Astrocyte (in vitro differentiated cells and primary cell): ENCODE data around the gene SSTR5. TPM values are rescaled to one million over a fixed set of nuclear protein-coding genes. Genes with fewer than 3 reads are reported as not detected.

ENCODE experiments used
- DNase-seq: peaks from one replicate; pipeline ENCODE4 v3.0.0-alpha.2; 2010; ENCODE audit warnings: low read depth
- FAIRE-seq: peaks from 2 replicates; lab custom pipeline; 2011; peaks lifted over from hg19 to GRCh38; lab: Jason Lieb, UNC
- H2AFZ ChIP-seq: 2 replicates; pipeline ENCODE4 v1.6.0; 2012; ENCODE audit warnings: low read depth, low read length, inconsistent platforms
- H3K27ac ChIP-seq: 2 replicates; pipeline ENCODE4 v1.5.1; 2011; ENCODE audit warnings: low read depth, low read length, inconsistent platforms
- H3K27me3 ChIP-seq: 2 replicates; pipeline ENCODE4 v1.6.0; 2011; ENCODE audit warnings: low read length, inconsistent platforms; ENCODE audit not compliant: insufficient read depth
- H3K36me3 ChIP-seq: 2 replicates; pipeline ENCODE4 v1.5.1; 2011; ENCODE audit warnings: low read length, inconsistent platforms; ENCODE audit not compliant: insufficient read depth
- H3K4me1 ChIP-seq: 2 replicates; pipeline ENCODE4 v1.5.1; 2011; ENCODE audit warnings: low read length, inconsistent platforms; ENCODE audit not compliant: insufficient read depth
- H3K4me2 ChIP-seq: 2 replicates; pipeline ENCODE4 v1.6.0; 2012; ENCODE audit warnings: low read length, inconsistent platforms
- H3K4me3 ChIP-seq: 2 replicates; pipeline ENCODE4 v1.5.1; 2011; ENCODE audit warnings: low read depth, mild to moderate bottlenecking, low read length, inconsistent platforms; ENCODE audit not compliant: insufficient read depth
- H3K79me2 ChIP-seq: 2 replicates; pipeline ENCODE4 v1.6.0; 2012; ENCODE audit warnings: mild to moderate bottlenecking, low read length, inconsistent platforms; ENCODE audit not compliant: insufficient read depth
- H3K9ac ChIP-seq: 2 replicates; pipeline ENCODE4 v1.6.0; 2012; ENCODE audit warnings: mild to moderate bottlenecking, low read length, inconsistent platforms
- H3K9me3 ChIP-seq: 2 replicates; pipeline ENCODE4 v1.5.1; 2012; ENCODE audit warnings: low read depth, mild to moderate bottlenecking, low read length, inconsistent platforms; ENCODE audit not compliant: insufficient read depth
- H4K20me1 ChIP-seq: 2 replicates; pipeline ENCODE4 v1.6.0; 2012; ENCODE audit warnings: low read length, inconsistent platforms; ENCODE audit not compliant: insufficient read depth
- H3K27ac Mint-ChIP-seq: one replicate; pipeline ENCODE4 v1.8.0; 2021; ENCODE audit warnings: mild to moderate bottlenecking, mixed read lengths; ENCODE audit not compliant: unreplicated experiment
- H3K27me3 Mint-ChIP-seq: one replicate; pipeline ENCODE4 v1.8.0; 2021; ENCODE audit warnings: low read depth, mixed read lengths; ENCODE audit not compliant: unreplicated experiment
- H3K36me3 Mint-ChIP-seq: one replicate; pipeline ENCODE4 v1.8.0; 2021; ENCODE audit warnings: low read depth, mixed read lengths; ENCODE audit not compliant: unreplicated experiment
- H3K4me1 Mint-ChIP-seq: one replicate; pipeline ENCODE4 v1.8.0; 2021; ENCODE audit warnings: low read depth, mixed read lengths; ENCODE audit not compliant: unreplicated experiment
- H3K4me3 Mint-ChIP-seq: one replicate; pipeline ENCODE4 v1.8.0; 2021; ENCODE audit warnings: mild to moderate bottlenecking, moderate library complexity, mixed read lengths; ENCODE audit not compliant: unreplicated experiment
- H3K9me3 Mint-ChIP-seq: one replicate; pipeline ENCODE4 v1.8.0; 2021; ENCODE audit warnings: mild to moderate bottlenecking, mixed read lengths; ENCODE audit not compliant: unreplicated experiment
- EZH2 ChIP-seq: IDR thresholded peaks from 2 replicates; pipeline ENCODE4 v1.6.1; 2012; ENCODE audit warnings: mild to moderate bottlenecking, low read length, inconsistent platforms; ENCODE audit not compliant: insufficient read depth
- total RNA-seq: library from RNA; stranded (reverse); gene quantifications from 2 replicates; pipeline ENCODE4 v1.2.1, GENCODE V29; 2021
- TF ChIP-seq, protein P1 (sequence below): IDR thresholded peaks from 2 replicates; pipeline ENCODE4 v1.5.1; 2011; ENCODE audit warnings: low read depth, mild to moderate bottlenecking, inconsistent platforms, low read length, moderate library complexity; ENCODE audit not compliant: insufficient read depth

Gene SSTR5
- total RNA-seq, 1 donor from 2014 or later, result not detected

DNA sequence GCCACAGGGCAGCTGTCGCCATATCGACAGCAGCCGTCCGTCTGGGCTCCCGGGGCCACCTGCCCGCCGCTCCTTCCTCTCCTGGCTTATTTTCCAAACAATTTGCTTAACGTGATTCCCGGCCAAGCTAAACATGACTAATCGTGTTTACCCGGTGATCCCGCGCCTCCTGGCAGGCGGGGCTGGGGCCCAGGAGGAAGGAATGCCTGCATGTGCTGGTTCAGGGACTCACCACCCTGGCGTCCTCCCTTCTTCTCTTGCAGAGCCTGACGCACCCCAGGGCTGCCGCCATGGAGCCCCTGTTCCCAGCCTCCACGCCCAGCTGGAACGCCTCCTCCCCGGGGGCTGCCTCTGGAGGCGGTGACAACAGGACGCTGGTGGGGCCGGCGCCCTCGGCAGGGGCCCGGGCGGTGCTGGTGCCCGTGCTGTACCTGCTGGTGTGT is 6.1 kb downstream of the SSTR5 start:
- Mint-ChIP-seq H3K27me3 (peaks cover 16% of the 10 kb centered on the region), H3K9me3 (no peaks in the 10 kb centered on the region), H3K36me3 (no peaks in the 10 kb centered on the region), H3K4me3 (no peak overlapping the region), H3K4me1 (no peaks in the 10 kb centered on the region), H3K27ac (no peak overlapping the region)
- H3K27ac ChIP-seq, result no peak overlapping the region
- H3K9ac ChIP-seq, result no peak overlapping the region
- no peak overlapping the region for H3K4me3 ChIP-seq
- peaks cover 6% of the 10 kb centered on the region for H3K27me3 ChIP-seq
- peaks cover 7% of the 10 kb centered on the region for H3K4me1 ChIP-seq
- DNase-seq (peak; percentile 52), FAIRE-seq (no peak)
- TF ChIP-seq, protein P1, sequence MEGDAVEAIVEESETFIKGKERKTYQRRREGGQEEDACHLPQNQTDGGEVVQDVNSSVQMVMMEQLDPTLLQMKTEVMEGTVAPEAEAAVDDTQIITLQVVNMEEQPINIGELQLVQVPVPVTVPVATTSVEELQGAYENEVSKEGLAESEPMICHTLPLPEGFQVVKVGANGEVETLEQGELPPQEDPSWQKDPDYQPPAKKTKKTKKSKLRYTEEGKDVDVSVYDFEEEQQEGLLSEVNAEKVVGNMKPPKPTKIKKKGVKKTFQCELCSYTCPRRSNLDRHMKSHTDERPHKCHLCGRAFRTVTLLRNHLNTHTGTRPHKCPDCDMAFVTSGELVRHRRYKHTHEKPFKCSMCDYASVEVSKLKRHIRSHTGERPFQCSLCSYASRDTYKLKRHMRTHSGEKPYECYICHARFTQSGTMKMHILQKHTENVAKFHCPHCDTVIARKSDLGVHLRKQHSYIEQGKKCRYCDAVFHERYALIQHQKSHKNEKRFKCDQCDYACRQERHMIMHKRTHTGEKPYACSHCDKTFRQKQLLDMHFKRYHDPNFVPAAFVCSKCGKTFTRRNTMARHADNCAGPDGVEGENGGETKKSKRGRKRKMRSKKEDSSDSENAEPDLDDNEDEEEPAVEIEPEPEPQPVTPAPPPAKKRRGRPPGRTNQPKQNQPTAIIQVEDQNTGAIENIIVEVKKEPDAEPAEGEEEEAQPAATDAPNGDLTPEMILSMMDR, result no peak
- no peak for TF ChIP-seq EZH2
- no peak overlapping the region for H2AFZ ChIP-seq
- no peaks in the 10 kb centered on the region for H3K9me3 ChIP-seq
- no peaks in the 10 kb centered on the region for H3K79me2 ChIP-seq
- H4K20me1 ChIP-seq, result no peaks in the 10 kb centered on the region
- no peak overlapping the region for H3K4me2 ChIP-seq
- no peaks in the 10 kb centered on the region for H3K36me3 ChIP-seq

DNA sequence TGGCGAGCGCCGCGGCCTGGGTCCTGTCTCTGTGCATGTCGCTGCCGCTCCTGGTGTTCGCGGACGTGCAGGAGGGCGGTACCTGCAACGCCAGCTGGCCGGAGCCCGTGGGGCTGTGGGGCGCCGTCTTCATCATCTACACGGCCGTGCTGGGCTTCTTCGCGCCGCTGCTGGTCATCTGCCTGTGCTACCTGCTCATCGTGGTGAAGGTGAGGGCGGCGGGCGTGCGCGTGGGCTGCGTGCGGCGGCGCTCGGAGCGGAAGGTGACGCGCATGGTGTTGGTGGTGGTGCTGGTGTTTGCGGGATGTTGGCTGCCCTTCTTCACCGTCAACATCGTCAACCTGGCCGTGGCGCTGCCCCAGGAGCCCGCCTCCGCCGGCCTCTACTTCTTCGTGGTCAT is 6.8 kb downstream of the SSTR5 start:
- Mint-ChIP-seq H3K36me3 (no peaks in the 10 kb centered on the region), H3K27ac (no peak overlapping the region), H3K9me3 (no peaks in the 10 kb centered on the region)

More for the DNA sequence above, 6.8 kb downstream of the SSTR5 start:
- Mint-ChIP-seq H3K4me1 (no peaks in the 10 kb centered on the region), H3K27me3 (peaks cover 18% of the 10 kb centered on the region), H3K4me3 (no peak overlapping the region)
- no peaks in the 10 kb centered on the region for H3K36me3 ChIP-seq
- no peak overlapping the region for H3K4me2 ChIP-seq
- peaks cover 6% of the 10 kb centered on the region for H3K27me3 ChIP-seq
- no peak overlapping the region for H3K4me3 ChIP-seq
- H3K4me1 ChIP-seq, result peaks cover 7% of the 10 kb centered on the region
- TF ChIP-seq, protein P1, result no peak
- no peak for TF ChIP-seq EZH2
- no peak overlapping the region for H2AFZ ChIP-seq
- peaks cover 6% of the 10 kb centered on the region for H3K9me3 ChIP-seq
- H4K20me1 ChIP-seq, result no peaks in the 10 kb centered on the region
- H3K79me2 ChIP-seq, result no peaks in the 10 kb centered on the region
- no peak for DNase-seq
- no peak overlapping the region for H3K9ac ChIP-seq
- FAIRE-seq, result no peak
- no peak overlapping the region for H3K27ac ChIP-seq
